ENCODE data around the gene PHOSPHO2. TPM values are rescaled to one million over a fixed set of nuclear protein-coding genes. Genes with fewer than 3 reads are reported as not detected.

The PHOSPHO2 gene
- total and polyA plus RNA-seq, 9 of the 15 experiments (the other 6 are each of a cell fraction or from before 2014, with no cell fraction given), result 7.8 to 19.1 (median 11.7) TPM

DNA sequence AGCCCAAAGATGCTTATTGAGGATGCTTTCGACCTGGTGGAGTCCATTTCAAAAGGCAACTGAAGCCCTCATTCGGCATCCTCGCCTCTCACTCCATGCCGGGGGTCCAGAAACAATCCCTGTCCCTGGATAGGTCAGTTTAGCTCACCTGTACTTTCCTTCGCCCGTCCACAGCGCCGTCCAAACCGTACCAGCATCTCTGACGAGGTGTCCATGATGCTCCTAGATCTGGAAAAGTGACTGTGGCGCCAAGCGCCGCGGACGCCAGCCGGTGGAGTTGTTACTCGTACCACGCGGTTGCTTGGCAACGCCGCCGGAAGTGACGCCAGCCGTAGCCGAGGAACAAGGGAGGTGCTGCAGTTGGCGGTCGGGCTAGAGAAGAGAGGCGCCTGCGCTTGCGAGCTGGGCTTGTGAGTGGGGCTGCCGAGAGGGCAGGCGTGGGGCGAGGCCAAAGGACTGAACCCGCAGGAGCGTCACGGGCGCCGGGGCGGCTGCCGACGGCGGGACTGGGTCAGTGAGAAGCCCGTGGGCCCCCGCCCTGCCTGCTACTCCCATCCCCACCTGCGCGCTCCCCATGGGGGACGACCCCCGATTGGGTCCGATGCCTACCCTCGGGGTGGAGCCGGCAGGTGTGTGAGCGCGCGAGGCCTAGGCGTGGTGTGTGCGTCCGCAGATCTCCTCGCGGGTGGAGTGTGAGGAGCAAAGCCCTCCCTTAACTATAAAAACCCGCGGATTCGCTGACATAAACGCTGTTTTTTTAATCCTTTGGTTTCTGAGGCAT lies at the start of gene PHOSPHO2, which contains the start of gene CFAP210 (continued):
- TF ChIP-seq ARID4B (CRISPR knock-in tag; IDR thresholded peaks at IDR 0.05) (peak; percentile 98), PML (IDR thresholded peaks at IDR 0.05; ENCODE audit: low read length) (peak; percentile 57; the same call in 1 of the 2 replicates), TAF7 (tag; IDR thresholded peaks at IDR 0.05) (0 out of 2 replicates have a peak, but pooled peaks have one; percentile 46), RBFOX2 (IDR thresholded peaks at IDR 0.05; ENCODE audit: low read depth, low read length) (peak; percentile 99), ZNF592 (IDR thresholded peaks at IDR 0.05) (no peak), ZNF511 (CRISPR knock-in tag; IDR thresholded peaks at IDR 0.05) (peak; percentile 73; the same call in 1 of the 2 replicates)
